ENCODE measurements around the gene C3. TPM values are rescaled to one million over a fixed set of nuclear protein-coding genes. Genes with fewer than 3 reads are reported as not detected.

Gene C3
- polyA plus RNA-seq, 3 donors = 2.4 to 5.3 (median 3.2) TPM

DNA sequence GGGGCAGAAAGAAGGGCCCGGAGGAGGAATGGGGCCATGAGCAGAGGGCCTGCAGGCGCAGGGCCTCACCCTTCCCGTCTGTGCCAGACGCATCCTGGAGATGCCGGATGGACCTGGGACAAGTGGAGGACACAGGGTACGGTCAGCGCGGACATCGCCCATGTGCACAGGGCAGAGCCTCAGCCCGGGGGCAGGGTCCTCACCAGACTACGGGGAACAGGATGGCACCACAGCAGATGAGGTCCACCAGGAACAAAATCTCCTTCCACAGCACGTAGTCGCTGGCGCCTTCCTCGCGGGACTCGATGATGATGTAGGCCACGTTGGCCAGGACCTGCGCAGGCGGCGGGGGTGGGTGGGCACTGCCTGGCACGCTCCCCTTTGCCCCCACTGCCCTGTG, 11.4 kb upstream of the C3 start:
- no peak for DNase-seq
- TF ChIP-seq, protein P1, sequence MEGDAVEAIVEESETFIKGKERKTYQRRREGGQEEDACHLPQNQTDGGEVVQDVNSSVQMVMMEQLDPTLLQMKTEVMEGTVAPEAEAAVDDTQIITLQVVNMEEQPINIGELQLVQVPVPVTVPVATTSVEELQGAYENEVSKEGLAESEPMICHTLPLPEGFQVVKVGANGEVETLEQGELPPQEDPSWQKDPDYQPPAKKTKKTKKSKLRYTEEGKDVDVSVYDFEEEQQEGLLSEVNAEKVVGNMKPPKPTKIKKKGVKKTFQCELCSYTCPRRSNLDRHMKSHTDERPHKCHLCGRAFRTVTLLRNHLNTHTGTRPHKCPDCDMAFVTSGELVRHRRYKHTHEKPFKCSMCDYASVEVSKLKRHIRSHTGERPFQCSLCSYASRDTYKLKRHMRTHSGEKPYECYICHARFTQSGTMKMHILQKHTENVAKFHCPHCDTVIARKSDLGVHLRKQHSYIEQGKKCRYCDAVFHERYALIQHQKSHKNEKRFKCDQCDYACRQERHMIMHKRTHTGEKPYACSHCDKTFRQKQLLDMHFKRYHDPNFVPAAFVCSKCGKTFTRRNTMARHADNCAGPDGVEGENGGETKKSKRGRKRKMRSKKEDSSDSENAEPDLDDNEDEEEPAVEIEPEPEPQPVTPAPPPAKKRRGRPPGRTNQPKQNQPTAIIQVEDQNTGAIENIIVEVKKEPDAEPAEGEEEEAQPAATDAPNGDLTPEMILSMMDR (IDR thresholded peaks at IDR 0.05) = no peak
- H3K4me1 Mint-ChIP-seq = peaks cover 39% of the 10 kb centered on the region
- peaks cover 0 to 3% (median 0%) of the 10 kb centered on the region in 7 donors for H3K9me3 Mint-ChIP-seq
- no peak overlapping the region for H3K27ac ChIP-seq (ENCODE audit: low read depth in 1 of 2, low read length in 2 of 2)
- H3K36me3 ChIP-seq (replicated peaks in 1 of 2; ENCODE audit: control insufficient read depth in 1 of 2, insufficient read depth in 2 of 2, low read length in 2 of 2) = peaks cover 29 to 45% of the 10 kb centered on the region in 2 donors
- WGBS (ENCODE audit: insufficient coverage) = 96% methylated on average over 18 of the region's 22 CpGs
- no peak overlapping the region for H3K4me3 ChIP-seq (replicated peaks in 1 of 3; ENCODE audit: low read depth in 2 of 3, low read length in 3 of 3)
- H3K36me3 Mint-ChIP-seq = peaks cover 37 to 59% of the 10 kb centered on the region in 2 donors
- intact Hi-C loops (cut with micrococcal nuclease) = no loop called here
- no peaks in the 10 kb centered on the region for H3K9me3 ChIP-seq (replicated peaks in 1 of 2; ENCODE audit: control insufficient read depth in 1 of 2, insufficient read depth in 1 of 2, low read length in 2 of 2)
- no peak overlapping the region for H3K4me3 Mint-ChIP-seq
- no peak overlapping the region for H3K9ac ChIP-seq (ENCODE audit: insufficient read depth, low read length, poor library complexity, severe bottlenecking)
- H3K79me2 ChIP-seq (ENCODE audit: insufficient read depth, low read length) = peaks cover 10% of the 10 kb centered on the region
- no peaks in the 10 kb centered on the region for H3K27me3 ChIP-seq (ENCODE audit: control insufficient read depth in 2 of 2, insufficient read depth in 2 of 2, low read length in 2 of 2)
- H3K4me2 ChIP-seq (replicated peaks; ENCODE audit: extremely low read depth, low read length, poor library complexity, severe bottlenecking) = no peak overlapping the region
- H3K27me3 Mint-ChIP-seq (ENCODE audit: low read depth in 3 of 3) = peaks cover 0 to 2% (median 0%) of the 10 kb centered on the region in 3 donors
- H2AFZ ChIP-seq (ENCODE audit: insufficient read depth, low read depth, low read length, poor library complexity, severe bottlenecking) = no peak overlapping the region
- peaks cover 42 to 49% of the 10 kb centered on the region in 2 donors for H3K4me1 ChIP-seq (ENCODE audit: control insufficient read depth in 1 of 2, insufficient read depth in 2 of 2, low read length in 2 of 2)
- H3K27ac Mint-ChIP-seq = no peak overlapping the region
- peaks cover 11% of the 10 kb centered on the region for H4K20me1 ChIP-seq (ENCODE audit: insufficient read depth, low read length)

DNA sequence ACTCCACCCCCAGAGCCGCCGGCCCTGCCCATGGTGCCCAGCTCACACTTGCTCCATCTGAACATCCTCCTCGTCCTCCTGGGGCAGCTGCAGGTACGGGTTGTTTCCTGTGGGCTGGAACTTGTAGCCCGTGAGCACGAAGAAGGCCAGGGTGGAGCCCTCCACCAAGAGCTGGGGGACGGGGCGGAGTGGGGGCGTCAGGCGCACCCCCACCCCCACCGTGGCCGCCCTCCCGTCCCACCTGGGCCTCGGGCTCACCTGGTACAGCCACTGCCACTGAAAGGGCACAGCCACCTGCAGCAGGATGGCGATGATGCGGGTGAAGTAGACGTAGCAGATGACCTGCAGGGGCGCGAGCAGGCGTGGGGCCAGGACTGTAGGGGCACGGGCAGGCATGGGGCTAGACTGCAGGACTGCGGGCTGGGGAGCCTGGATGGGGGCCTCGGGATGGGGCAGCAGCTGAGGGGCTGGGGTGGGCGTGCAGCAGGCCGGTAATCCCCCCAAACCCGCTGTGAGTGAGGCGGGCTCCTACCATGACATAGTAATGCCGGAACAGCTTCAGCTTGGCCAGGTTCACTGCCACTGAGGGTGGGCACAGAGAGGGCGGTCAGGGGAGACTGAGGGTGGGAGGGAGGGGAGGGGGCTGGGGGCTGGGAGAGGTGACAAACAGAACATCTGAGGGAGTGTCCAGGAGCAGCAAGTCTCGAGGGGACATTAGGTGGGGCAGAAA, 10.7 kb upstream of the C3 start:
- TF ChIP-seq, protein P1 (IDR thresholded peaks at IDR 0.05) = no peak
- H3K4me3 Mint-ChIP-seq = no peak overlapping the region
- H3K36me3 ChIP-seq (replicated peaks in 1 of 2; ENCODE audit: control insufficient read depth in 1 of 2, insufficient read depth in 2 of 2, low read length in 2 of 2) = peaks cover 29 to 45% of the 10 kb centered on the region in 2 donors
- no peaks in the 10 kb centered on the region for H3K9me3 ChIP-seq (replicated peaks in 1 of 2; ENCODE audit: control insufficient read depth in 1 of 2, insufficient read depth in 1 of 2, low read length in 2 of 2)
- intact Hi-C loops (cut with micrococcal nuclease) = no loop called here
- WGBS (ENCODE audit: insufficient coverage) = 93% methylated on average over 22 of the region's 30 CpGs
- H3K27me3 Mint-ChIP-seq (ENCODE audit: low read depth in 3 of 3) = peaks cover 0 to 3% (median 0%) of the 10 kb centered on the region in 3 donors
- H3K9me3 Mint-ChIP-seq = peaks cover 0 to 3% (median 0%) of the 10 kb centered on the region in 7 donors
- no peaks in the 10 kb centered on the region for H3K27me3 ChIP-seq (ENCODE audit: control insufficient read depth in 2 of 2, insufficient read depth in 2 of 2, low read length in 2 of 2)
- H3K9ac ChIP-seq (ENCODE audit: insufficient read depth, low read length, poor library complexity, severe bottlenecking) = no peak overlapping the region
- H3K27ac ChIP-seq (ENCODE audit: low read depth in 1 of 2, low read length in 2 of 2) = no peak overlapping the region
- no peak overlapping the region for H2AFZ ChIP-seq (ENCODE audit: insufficient read depth, low read depth, low read length, poor library complexity, severe bottlenecking)
- H4K20me1 ChIP-seq (ENCODE audit: insufficient read depth, low read length) = peaks cover 7% of the 10 kb centered on the region
- H3K36me3 Mint-ChIP-seq = peaks cover 37 to 59% of the 10 kb centered on the region in 2 donors
- no peak overlapping the region for H3K4me2 ChIP-seq (replicated peaks; ENCODE audit: extremely low read depth, low read length, poor library complexity, severe bottlenecking)
- no peak for DNase-seq
- peaks cover 32% of the 10 kb centered on the region for H3K4me1 Mint-ChIP-seq
- peaks cover 35 to 41% of the 10 kb centered on the region in 2 donors for H3K4me1 ChIP-seq (ENCODE audit: control insufficient read depth in 1 of 2, insufficient read depth in 2 of 2, low read length in 2 of 2)
- peaks cover 4% of the 10 kb centered on the region for H3K79me2 ChIP-seq (ENCODE audit: insufficient read depth, low read length)
- H3K4me3 ChIP-seq (replicated peaks in 1 of 3; ENCODE audit: low read depth in 2 of 3, low read length in 3 of 3) = no peak overlapping the region
- no peak overlapping the region for H3K27ac Mint-ChIP-seq

Measured in CD14-positive monocyte (primary cell).